ENCODE results near the gene PARP3. TPM values are rescaled to one million over a fixed set of nuclear protein-coding genes. Genes with fewer than 3 reads are reported as not detected.
"Not testable (repeated sequence)": the region's sequence is repeated elsewhere in the genome, so short reads cannot be mapped to it uniquely, and the experiment has no call there.

The PARP3 gene
- total RNA-seq, 1 donor from 2014 or later, result 24.6 TPM

DNA sequence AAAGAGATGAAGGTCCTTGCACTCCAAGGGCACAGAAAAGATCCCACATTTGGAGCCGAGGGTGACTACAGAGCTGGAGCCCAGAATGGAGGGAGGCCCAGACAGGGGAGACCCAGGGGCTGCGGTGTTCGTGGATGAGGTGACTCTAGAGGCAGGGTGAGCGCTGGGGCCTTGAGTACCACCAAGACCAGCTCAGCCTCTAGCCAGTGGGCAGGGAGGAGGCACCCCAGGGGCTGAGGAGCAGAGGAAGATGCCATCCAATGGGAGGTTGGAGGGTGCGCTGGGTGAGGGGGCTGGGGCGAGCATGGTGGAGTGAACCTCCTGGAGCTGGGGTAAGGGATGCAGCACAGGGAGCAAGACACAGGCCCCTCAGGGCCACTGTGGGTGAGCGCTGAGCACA, 13.7 kb upstream of the PARP3 start:
- H3K36me3 ChIP-seq, result peaks cover 11% of the 10 kb centered on the region
- ATAC-seq (peak in 1 of 2 donors; percentile 22), DNase-seq (no peak)
- TF ChIP-seq, protein P1, sequence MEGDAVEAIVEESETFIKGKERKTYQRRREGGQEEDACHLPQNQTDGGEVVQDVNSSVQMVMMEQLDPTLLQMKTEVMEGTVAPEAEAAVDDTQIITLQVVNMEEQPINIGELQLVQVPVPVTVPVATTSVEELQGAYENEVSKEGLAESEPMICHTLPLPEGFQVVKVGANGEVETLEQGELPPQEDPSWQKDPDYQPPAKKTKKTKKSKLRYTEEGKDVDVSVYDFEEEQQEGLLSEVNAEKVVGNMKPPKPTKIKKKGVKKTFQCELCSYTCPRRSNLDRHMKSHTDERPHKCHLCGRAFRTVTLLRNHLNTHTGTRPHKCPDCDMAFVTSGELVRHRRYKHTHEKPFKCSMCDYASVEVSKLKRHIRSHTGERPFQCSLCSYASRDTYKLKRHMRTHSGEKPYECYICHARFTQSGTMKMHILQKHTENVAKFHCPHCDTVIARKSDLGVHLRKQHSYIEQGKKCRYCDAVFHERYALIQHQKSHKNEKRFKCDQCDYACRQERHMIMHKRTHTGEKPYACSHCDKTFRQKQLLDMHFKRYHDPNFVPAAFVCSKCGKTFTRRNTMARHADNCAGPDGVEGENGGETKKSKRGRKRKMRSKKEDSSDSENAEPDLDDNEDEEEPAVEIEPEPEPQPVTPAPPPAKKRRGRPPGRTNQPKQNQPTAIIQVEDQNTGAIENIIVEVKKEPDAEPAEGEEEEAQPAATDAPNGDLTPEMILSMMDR (IDR thresholded peaks at IDR 0.05), result no peak
- H3K27ac ChIP-seq, result no peak overlapping the region
- no peaks in the 10 kb centered on the region for H3K4me1 ChIP-seq
- no peaks in the 10 kb centered on the region for H3K27me3 ChIP-seq (ENCODE audit: low read depth)
- H3K4me3 ChIP-seq, result no peak overlapping the region
- intact Hi-C loops (cut with DNase I), result no loop called here
- no peaks in the 10 kb centered on the region for H3K9me3 ChIP-seq

GRCh38 chr3:51928981-51929380, 13.2 kb upstream of the PARP3 start:
- H3K9me3 ChIP-seq; intact Hi-C loops (cut with DNase I); H3K27me3 ChIP-seq (ENCODE audit: low read depth); H3K4me3 ChIP-seq; H3K4me1 ChIP-seq; DNase-seq; H3K27ac ChIP-seq: not testable (repeated sequence)
- ATAC-seq, result peak in 1 of 2 donors; percentile 22
- H3K36me3 ChIP-seq, result peaks cover 17% of the 10 kb centered on the region

- TF ChIP-seq, protein P1 (IDR thresholded peaks at IDR 0.05), result no peak
- no peak for DNase-seq
- H3K27me3 ChIP-seq (ENCODE audit: low read depth), result no peaks in the 10 kb centered on the region
These were observed 12.7 kb upstream of the PARP3 start for GRCh38 chr3:51929420-51930003.

GRCh38 chr3:51930439-51930838, 11.7 kb upstream of the PARP3 start:
- no peaks in the 10 kb centered on the region for H3K9me3 ChIP-seq
- TF ChIP-seq, protein P1 (IDR thresholded peaks at IDR 0.05), result no peak
- no peak for DNase-seq
- H3K4me1 ChIP-seq, result no peaks in the 10 kb centered on the region
- H3K36me3 ChIP-seq, result peaks cover 31% of the 10 kb centered on the region
- no peak overlapping the region for H3K4me3 ChIP-seq
- intact Hi-C loops (cut with DNase I), result no loop called here
- ATAC-seq, result no peak
- no peak overlapping the region for H3K27ac ChIP-seq
- H3K27me3 ChIP-seq (ENCODE audit: low read depth), result no peaks in the 10 kb centered on the region

More at GRCh38 chr3:51929420-51930003, 12.7 kb upstream of the PARP3 start:
- ATAC-seq, result peak in 1 of 2 donors; percentile 26
- Histone ChIP-seq H3K4me3 (no peak overlapping the region), H3K36me3 (peaks cover 22% of the 10 kb centered on the region), H3K9me3 (no peaks in the 10 kb centered on the region), H3K27ac (no peak overlapping the region), H3K4me1 (no peaks in the 10 kb centered on the region)
- intact Hi-C loops (cut with DNase I), result no loop called here

GRCh38 chr3:51931756-51932155, 10.4 kb upstream of the PARP3 start:
- Histone ChIP-seq H3K27ac (no peak overlapping the region), H3K36me3 (peaks cover 44% of the 10 kb centered on the region), H3K27me3 (ENCODE audit: low read depth) (no peaks in the 10 kb centered on the region), H3K9me3 (no peaks in the 10 kb centered on the region), H3K4me1 (no peaks in the 10 kb centered on the region), H3K4me3 (no peak overlapping the region)
- TF ChIP-seq, protein P1 (IDR thresholded peaks at IDR 0.05), result no peak
- DNase-seq (no peak), ATAC-seq (no peak)
- intact Hi-C loops (cut with DNase I), result no loop called here

- TF ChIP-seq, protein P1 (IDR thresholded peaks at IDR 0.05), result no peak
- DNase-seq (no peak), ATAC-seq (no peak)
- Histone ChIP-seq H3K4me1 (no peaks in the 10 kb centered on the region), H3K4me3 (no peak overlapping the region), H3K27ac (no peak overlapping the region), H3K9me3 (no peaks in the 10 kb centered on the region), H3K27me3 (ENCODE audit: low read depth) (no peaks in the 10 kb centered on the region), H3K36me3 (peaks cover 54% of the 10 kb centered on the region)
- intact Hi-C loops (cut with DNase I), result no loop called here
These were observed 9.4 kb upstream of the PARP3 start for GRCh38 chr3:51932471-51933370.
